Body of pancreas (tissue), 4 donors: ENCODE results near the gene RNFT2. TPM values are rescaled to one million over a fixed set of nuclear protein-coding genes. Genes with fewer than 3 reads are reported as not detected.
"Not testable (repeated sequence)": the region's sequence is repeated elsewhere in the genome, so short reads cannot be mapped to it uniquely, and the experiment has no call there.

Experiments
- ATAC-seq: fragments of 150-250 bp; one replicate; pipeline ENCODE4 v1.9.1; 2016
- DNase-seq, 4 donors: peaks; one replicate each; pipeline ENCODE4 v3.0.0-alpha.2; 2019
- H3K27ac ChIP-seq, 4 donors: fragments of 200-600 bp; sonication (generic); 1 replicate in 3 of 4; 2 replicates in 1 of 4; pipeline versions ENCODE4 v1.5.1 to v1.6.1; 2016 to 2019; ENCODE audit warnings: mild to moderate bottlenecking in 1 of 4, mixed read lengths in 1 of 4, moderate library complexity in 1 of 4
- H3K27me3 ChIP-seq, 2 donors: fragments of 200-600 bp; sonication (generic); one replicate each; pipeline ENCODE4 v1.6.0; 2016; ENCODE audit warnings: mild to moderate bottlenecking in 1 of 2
- H3K36me3 ChIP-seq, 2 donors: fragments of 200-600 bp; sonication (generic); replicated peaks in 1 of 2; 2 replicates each; pipeline ENCODE4 v1.5.1; 2016; ENCODE audit warnings: low read depth in 2 of 2; ENCODE audit not compliant: insufficient read depth in 1 of 2
- H3K4me1 ChIP-seq: fragments of 200-600 bp; sonication (generic); one replicate; pipeline ENCODE4 v1.6.0; 2016
- H3K4me3 ChIP-seq, 2 donors: fragments of 200-600 bp; sonication (generic); 1 replicate in 1 of 2; 2 replicates in 1 of 2; pipeline ENCODE4 v1.5.1; 2016 to 2019
- H3K9me3 ChIP-seq, 3 donors: fragments of 200-600 bp; sonication (generic); 1 replicate in 2 of 3; 2 replicates in 1 of 3; pipeline ENCODE4 v1.5.1; 2016
- CTCF ChIP-seq, 7 experiments: fragments of 450-650 bp in 4 of 7; fragments of 200-600 bp in 3 of 7; sonication (generic) in 3 of 7; IDR thresholded peaks; one replicate each; pipeline ENCODE4 v1.5.1; 2016 to 2019; ENCODE audit warnings: antibody characterized with exemption in 7 of 7
- POLR2A ChIP-seq, 3 donors: fragments of 450-650 bp; IDR thresholded peaks; one replicate each; pipeline ENCODE4 v1.6.1; 2016; ENCODE audit warnings: antibody characterized with exemption in 3 of 3, mild to moderate bottlenecking in 2 of 3
- WGBS, 2 donors: methylation state at CpG; one replicate each; pipeline ENCODE4 v1.1.5; 2017; 5-methylcytosine and 5-hydroxymethylcytosine counted together
- intact Hi-C: fragments of 100-400 bp; cut with DNase I; formaldehyde crosslinking; loops from one replicate; pipeline ENCODE4 v1.15.1; 2023
- total RNA-seq, 2 donors: library from RNA; depleted of rRNA; stranded (reverse); fragments of >200 nt; gene quantifications; one replicate each; pipeline ENCODE4 v1.1.0, GENCODE V29; 2016

Gene RNFT2
- total RNA-seq, 2 donors from 2014 or later: 1.3 to 1.6 TPM

GRCh38 chr12:116739381-116739887 lies 1.3 kb downstream of the RNFT2 start:
- 74 to 81% methylated on average over 7 of the region's 7 CpGs for WGBS, 2 donors
- no peak for TF ChIP-seq CTCF (IDR thresholded peaks at IDR 0.05)
- no peak for TF ChIP-seq POLR2A (IDR thresholded peaks at IDR 0.05)
- no peak for DNase-seq
- Histone ChIP-seq H3K4me1 (peaks cover 24% of the 10 kb centered on the region), H3K4me3 (no peak overlapping the region), H3K36me3 (no peaks in the 10 kb centered on the region), H3K9me3 (no peaks in the 10 kb centered on the region), H3K27ac (no peak overlapping the region), H3K27me3 (no peaks in the 10 kb centered on the region)
- intact Hi-C loops: no loop called here
- ATAC-seq: no peak

- intact Hi-C loops, DNase-seq: not testable (repeated sequence)
Measured at GRCh38 chr12:116742787-116743186, 4.7 kb downstream of the RNFT2 start.

GRCh38 chr12:116744766-116745165 lies 6.7 kb downstream of the RNFT2 start:
- Histone ChIP-seq H3K27ac (no peak overlapping the region), H3K4me1 (no peaks in the 10 kb centered on the region), H3K9me3 (no peaks in the 10 kb centered on the region), H3K27me3 (no peaks in the 10 kb centered on the region), H3K36me3 (no peaks in the 10 kb centered on the region), H3K4me3 (no peak overlapping the region)
- TF ChIP-seq CTCF (IDR thresholded peaks at IDR 0.05): no peak
- no peak for TF ChIP-seq POLR2A (IDR thresholded peaks at IDR 0.05)
- intact Hi-C loops: no loop called here
- WGBS, 2 donors: 41 to 71% methylated on average over 3 of the region's 3 CpGs
- ATAC-seq: no peak
- DNase-seq: no peak

More at GRCh38 chr12:116742787-116743186, 4.7 kb downstream of the RNFT2 start:
- H3K4me3 ChIP-seq, H3K9me3 ChIP-seq, H3K27ac ChIP-seq, ATAC-seq, H3K36me3 ChIP-seq, H3K27me3 ChIP-seq, H3K4me1 ChIP-seq: not testable (repeated sequence)
- WGBS, 2 donors: 33 to 53% methylated on average over 2 of the region's 2 CpGs

GRCh38 chr12:116745554-116745953 lies 7.4 kb downstream of the RNFT2 start:
- intact Hi-C loops: no loop called here
- DNase-seq: no peak
- Histone ChIP-seq H3K36me3 (no peaks in the 10 kb centered on the region), H3K4me1 (no peaks in the 10 kb centered on the region), H3K9me3 (no peaks in the 10 kb centered on the region), H3K4me3 (no peak overlapping the region), H3K27me3 (no peaks in the 10 kb centered on the region), H3K27ac (no peak overlapping the region)
- WGBS, 2 donors: 78 to 90% methylated on average over 4 of the region's 4 CpGs
- ATAC-seq: no peak
- TF ChIP-seq CTCF (IDR thresholded peaks at IDR 0.05): no peak
- no peak for TF ChIP-seq POLR2A (IDR thresholded peaks at IDR 0.05)

- WGBS, 2 donors: 82 to 88% methylated on average over 6 to 20 of the region's 26 CpGs
- Histone ChIP-seq H3K9me3 (no peaks in the 10 kb centered on the region), H3K36me3 (no peaks in the 10 kb centered on the region), H3K4me1 (no peaks in the 10 kb centered on the region), H3K4me3 (no peak overlapping the region), H3K27me3 (no peaks in the 10 kb centered on the region), H3K27ac (no peak overlapping the region)
- TF ChIP-seq POLR2A (IDR thresholded peaks at IDR 0.05): no peak
- intact Hi-C loops: no loop called here
- DNase-seq: no peak
- ATAC-seq: no peak
Measured at GRCh38 chr12:116749884-116750283, 11.8 kb downstream of the RNFT2 start.

DNA sequence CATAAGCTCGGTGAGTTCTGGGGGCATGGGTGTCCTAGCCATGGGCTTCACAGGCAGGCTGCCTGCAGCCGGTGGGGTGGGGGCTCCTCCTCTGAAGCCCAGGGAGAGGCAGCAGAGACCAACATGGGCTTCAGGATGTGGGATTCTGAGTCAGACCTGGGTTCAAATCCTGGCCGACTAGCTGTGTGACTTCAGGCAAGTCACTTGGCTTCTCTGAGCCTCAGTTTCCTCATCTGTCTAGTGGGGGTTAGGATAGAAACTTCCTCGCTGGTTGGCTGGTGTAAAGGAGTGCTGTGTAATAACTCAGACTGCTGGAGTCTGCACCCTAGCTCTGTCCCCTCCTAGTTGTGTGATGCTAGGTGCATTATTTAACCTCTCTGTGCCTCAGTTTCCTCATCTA lies 12.2 kb downstream of the RNFT2 start:
- no peak for DNase-seq
- TF ChIP-seq POLR2A (IDR thresholded peaks at IDR 0.05) (no peak), CTCF (IDR thresholded peaks at IDR 0.05) (no peak)
- Histone ChIP-seq H3K36me3 (no peaks in the 10 kb centered on the region), H3K9me3 (no peaks in the 10 kb centered on the region), H3K4me1 (no peaks in the 10 kb centered on the region), H3K27me3 (no peaks in the 10 kb centered on the region), H3K4me3 (no peak overlapping the region), H3K27ac (no peak overlapping the region)
- no peak for ATAC-seq
- intact Hi-C loops: no loop called here
- 81 to 100% methylated on average over 1 to 4 of the region's 4 CpGs for WGBS, 2 donors

- intact Hi-C loops, H3K27me3 ChIP-seq, H3K4me3 ChIP-seq, DNase-seq, H3K4me1 ChIP-seq, H3K36me3 ChIP-seq, H3K9me3 ChIP-seq, ATAC-seq, H3K27ac ChIP-seq: not testable (repeated sequence)
- 78 to 82% methylated on average over 5 of the region's 5 CpGs for WGBS, 2 donors
Measured at GRCh38 chr12:116754097-116754496, 16.0 kb downstream of the RNFT2 start.

GRCh38 chr12:116754783-116755182 lies 16.7 kb downstream of the RNFT2 start:
- H3K36me3 ChIP-seq, H3K4me1 ChIP-seq, H3K4me3 ChIP-seq, H3K27ac ChIP-seq, H3K9me3 ChIP-seq, intact Hi-C loops, DNase-seq, H3K27me3 ChIP-seq, ATAC-seq: not testable (repeated sequence)
- 77 to 88% methylated on average over 1 of the region's 1 CpG for WGBS, 2 donors
